CD4-positive, alpha-beta T cell treated with Interleukin-17A for 1 hour (primary cell): ENCODE data around the gene TSHZ2.
"Not testable (repeated sequence)": the region's sequence is repeated elsewhere in the genome, so short reads cannot be mapped to it uniquely, and the experiment has no call there.

Experiments
- DNase-seq: peaks from one replicate; pipeline ENCODE4 v3.0.0-alpha.2; 2020

TSHZ2 gene

DNA sequence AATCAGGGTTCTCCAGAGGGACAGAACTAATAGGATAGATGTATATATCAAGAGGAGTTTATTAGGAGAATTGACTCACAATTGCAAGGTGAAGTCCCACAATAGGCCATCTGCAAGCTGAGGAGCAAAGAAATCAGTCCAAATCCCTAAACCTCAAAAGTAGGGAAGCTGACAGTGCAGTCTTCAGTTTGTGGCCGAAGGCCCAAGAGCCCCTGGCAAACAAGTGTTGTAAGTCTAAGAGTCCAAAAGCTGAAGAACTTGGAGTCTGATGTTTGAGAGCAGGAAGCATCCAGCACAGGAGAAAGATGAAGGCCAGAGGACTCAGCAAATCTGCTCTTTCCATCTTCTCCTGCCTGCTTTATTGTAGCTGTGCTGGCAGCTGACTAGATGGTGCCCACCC is 117.7 kb downstream of the TSHZ2 start:
- not testable (repeated sequence) for DNase-seq

DNA sequence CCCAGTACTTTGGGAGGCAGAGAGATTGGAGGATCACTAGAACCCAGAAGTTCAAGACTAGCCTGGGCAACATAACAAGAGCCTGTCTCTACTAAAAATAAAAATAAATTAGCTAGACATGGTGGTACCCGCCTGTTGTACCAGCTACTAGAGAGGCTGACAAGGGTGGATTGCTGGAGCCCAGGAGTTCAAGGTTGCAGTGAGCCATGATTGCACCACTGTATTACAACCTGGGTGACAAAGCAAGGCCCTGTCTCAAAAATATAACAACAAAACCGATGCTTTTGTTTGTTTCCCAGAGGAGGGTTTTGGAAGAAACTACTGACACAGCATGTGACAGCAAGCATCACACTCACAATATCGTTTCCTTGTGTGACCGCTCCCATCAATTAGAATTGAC is 119.6 kb downstream of the TSHZ2 start:
- no peak for DNase-seq

DNA sequence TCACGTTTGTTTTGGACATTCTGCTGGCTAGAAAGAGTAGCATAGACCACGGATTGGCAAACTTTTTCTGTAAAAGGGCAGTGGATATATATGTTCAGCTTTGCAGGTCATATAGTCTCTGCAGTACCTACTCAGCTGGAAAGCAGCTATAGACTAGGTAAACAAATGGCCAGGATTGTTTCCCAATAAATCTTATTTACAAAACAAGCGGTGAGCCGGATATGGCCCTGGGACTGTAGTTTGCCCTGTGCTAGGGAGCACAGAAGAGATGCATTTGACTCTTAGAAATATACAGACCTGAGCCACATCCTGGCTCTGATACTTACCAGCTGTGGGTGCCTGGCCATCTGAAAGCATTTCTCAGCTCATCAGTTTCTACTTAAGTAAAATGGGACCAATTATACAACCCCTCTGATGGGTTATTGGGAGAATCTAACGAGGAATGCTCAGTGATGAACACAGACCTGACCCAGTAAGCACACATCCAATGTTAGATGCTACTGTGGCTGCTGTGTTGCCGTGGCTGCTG is 120.7 kb downstream of the TSHZ2 start:
- DNase-seq: no peak

DNA sequence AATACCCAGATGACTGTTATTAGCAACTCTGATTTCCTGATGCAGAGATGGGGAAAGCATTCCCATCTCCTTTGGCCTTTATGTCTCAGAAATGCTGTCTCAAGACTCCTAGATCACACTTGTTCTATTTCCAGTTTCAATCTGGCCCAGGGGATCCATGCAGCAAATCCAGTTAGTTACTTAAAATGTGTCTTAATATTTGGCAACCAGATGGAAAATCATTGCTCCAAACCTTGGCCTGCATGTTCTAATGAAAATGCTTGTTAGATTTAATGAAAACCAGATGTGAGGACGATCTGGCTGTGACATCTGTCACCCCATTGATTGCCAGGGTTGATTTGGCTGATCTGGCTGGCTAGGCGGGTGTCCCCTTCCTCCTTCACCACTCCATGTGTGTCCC is 125.2 kb downstream of the TSHZ2 start:
- no peak for DNase-seq

DNA sequence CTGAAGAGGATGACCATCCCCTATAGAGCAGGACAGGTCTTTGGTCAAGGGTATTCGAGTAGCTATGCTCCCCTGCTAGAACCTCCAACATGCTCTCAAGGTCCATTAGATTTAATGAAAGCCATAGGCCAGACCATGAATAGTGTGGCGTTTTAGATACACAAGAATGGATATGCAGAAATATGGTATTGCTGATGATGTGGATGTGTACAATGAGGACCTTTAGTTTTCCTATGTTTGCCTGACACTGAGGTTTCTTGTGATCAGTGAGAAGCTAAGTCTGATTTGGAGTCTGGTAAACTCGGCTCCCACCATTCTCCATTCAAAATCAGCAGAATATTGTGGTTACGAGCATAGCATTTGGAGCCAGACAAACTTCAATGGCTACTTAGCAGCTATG is 125.6 kb downstream of the TSHZ2 start:
- no peak for DNase-seq

DNA sequence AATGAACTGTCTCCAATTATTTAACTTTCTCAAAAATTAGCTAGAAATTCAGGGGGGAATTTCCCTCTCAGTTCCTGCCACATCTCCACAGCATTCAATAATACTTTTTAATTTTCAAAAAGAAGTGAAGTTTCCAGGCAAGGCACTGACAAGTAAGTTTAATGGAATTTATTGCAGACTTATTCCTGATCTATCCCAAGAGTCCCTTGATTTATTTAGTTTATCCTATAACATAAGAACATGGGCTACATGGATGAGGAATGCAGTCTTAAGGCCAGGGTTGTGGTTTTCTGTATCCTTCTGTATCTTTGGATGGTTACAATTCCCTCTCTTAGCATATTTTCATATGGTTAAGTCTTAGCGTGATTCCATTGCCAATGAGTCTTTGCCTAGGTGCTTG is 126.5 kb downstream of the TSHZ2 start:
- no peak for DNase-seq

DNA sequence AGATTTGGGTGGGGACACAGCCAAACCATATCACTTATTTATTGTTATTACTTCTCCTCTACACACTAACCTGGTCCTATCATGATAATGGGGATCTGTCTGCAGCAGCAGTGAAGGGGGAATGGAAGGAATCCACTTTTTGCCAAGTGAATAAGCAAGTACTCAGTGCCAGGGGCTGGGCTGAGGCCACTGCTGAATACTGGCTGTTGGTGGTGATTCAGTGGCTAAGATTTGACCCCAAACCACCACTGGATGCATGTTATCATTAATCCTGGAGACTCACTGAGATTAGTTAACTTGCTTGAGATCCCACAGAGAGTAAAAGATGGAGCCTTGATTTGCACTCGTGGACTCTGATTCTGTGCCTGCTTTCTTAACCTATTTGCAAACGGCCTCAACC is 127.7 kb downstream of the TSHZ2 start:
- DNase-seq: no peak

DNA sequence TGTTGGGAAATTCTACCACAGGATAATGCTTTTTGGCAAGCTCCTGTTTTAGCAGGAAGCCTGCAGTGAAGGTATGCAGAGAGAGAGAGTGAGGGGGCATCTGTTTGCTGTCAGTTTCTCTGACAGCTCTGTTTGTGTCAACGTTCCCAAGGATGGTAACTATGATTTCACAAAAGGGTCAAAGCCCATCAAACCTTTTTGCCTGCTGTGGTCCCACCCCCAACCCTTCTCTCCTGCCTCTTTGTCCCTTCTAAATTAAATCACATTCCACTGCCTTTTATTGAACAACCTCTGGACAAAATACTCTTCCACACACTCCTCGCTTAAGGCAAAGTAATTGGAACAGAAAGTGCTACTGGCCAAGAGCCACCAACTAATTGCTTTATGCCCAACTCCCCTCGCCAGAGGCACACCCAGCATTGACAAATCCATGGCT is 128.3 kb downstream of the TSHZ2 start:
- no peak for DNase-seq

DNA sequence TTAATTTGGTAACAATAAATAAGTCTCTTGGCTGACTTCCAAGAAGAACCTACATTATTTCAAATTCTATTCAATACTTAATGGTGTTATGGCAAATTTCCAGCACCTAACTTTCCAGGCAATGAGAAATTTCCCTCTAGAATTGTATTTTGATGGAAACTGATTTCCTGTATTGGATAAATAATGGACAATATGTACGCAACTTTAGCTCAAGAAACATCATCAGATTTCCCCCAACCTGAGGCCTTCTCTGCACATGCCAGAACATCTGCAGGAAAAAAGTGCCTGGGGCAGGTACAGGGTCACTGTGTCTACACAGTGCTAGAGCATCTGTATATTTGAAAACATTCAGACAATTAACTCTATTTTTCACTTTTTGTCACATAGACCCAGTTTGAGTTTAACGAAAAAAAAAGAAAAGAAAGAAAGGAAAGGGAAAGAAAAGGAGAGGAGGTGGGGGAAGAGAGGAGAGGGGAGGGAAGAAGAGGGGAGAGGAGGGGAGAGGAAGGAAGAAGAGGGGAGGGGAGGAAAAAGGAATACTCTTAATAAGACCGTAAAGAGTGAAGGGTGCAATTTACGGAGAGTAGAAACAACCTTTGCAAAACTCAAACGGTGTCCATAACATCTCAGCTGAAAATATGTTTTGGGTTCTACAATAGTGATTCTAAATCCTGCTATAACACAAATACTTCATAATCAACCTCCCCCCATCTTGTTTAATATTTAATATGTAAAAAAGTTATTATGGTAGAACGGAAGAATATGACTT is 130.0 kb downstream of the TSHZ2 start:
- DNase-seq: no peak

DNA sequence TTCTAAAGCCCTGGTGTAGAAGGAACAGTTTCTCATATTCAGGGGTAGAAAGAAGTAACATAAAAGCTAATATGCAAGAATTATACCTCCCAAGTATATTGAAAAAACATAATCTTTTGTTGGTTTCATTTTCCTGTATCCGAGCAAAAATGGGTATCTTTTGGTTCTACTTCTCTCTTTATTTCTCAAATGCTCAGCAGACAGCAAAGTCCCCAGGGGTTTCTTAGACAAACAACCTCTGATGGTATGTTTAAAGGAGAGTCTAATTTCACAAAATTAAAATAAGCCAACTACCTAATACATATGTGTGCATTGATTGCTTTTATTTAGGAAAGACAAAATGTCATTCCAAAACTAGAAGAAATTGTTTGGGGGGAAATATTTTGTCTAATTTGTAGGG is 131.0 kb downstream of the TSHZ2 start:
- DNase-seq: no peak

DNA sequence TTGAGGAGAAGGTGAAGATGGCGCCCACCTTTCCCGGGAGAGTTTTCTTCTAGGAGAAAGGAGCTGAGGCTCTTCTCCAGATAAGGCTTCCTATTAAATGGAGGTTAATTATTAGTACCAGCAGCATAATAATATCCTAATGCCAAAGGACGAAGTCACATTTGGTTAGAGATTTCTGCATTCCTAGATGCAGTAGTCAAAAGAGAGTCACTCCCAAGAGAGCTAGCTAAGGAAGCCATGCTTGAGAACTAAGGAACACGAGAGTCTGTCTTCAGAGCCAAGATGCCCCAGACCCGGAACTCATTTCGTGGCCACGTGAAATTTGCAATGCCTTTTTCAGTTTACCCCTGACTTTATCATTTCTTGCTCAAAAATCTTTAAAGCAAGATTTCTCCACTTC is 132.7 kb downstream of the TSHZ2 start:
- no peak for DNase-seq

DNA sequence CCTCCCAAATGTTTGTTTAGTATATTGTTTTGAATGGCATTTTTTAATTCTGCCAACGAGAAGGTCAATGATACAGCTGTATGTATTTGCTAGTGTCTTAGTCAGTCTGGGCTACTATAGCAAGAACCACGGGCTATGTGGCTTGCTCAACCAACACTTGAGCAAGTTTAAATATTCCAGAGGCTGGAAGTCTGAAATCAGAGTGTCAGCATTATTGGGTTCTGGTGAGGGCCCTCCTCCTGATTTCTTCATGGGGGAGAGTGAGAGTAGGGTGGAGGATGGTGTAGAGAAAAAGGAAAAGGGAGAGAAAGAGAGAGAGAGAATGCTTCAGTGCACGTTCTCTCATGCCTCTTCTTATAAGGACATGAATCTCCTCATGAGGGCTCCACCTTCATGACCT is 144.6 kb downstream of the TSHZ2 start:
- no peak for DNase-seq

DNA sequence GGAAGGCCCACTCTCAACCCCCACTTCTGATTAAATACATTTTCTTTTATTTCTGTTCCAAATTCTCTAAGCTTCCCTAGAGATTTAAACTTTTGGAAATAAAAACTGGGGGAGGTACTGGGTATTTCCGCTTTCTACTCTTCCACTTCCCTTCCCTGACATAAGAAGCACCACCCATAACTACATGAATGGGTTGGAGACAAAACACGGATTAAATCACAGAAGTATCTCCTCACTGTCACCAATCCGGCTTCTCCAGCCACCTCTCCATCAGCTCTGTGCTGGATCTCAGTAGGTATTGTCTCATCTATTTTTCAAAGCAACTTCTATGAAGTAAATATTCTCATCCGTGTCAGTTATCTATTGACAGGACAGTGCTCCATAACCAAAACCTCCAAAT is 150.7 kb downstream of the TSHZ2 start:
- no peak for DNase-seq

DNA sequence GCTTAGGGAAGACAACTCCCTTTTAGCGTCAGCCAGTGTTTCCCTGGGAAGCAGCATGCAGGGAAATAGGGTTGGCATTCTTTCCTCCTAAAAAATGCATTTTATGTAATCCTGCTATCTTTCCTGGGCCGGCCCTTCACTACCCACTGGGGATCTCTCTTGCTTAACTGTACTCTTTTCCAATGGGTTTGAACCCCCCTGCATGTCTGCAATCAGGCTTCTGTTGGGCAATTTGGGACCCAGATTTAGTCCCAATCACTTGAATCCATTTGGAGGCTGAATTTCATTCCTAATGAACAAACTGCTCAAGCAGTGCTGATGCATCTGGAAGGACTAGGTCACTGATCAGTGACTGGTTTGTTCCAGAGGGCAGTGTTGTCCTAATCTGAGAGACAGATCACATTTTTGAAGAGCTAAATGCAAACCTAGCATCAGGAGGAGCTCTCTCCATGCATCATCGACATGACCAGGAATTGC is 152.0 kb downstream of the TSHZ2 start:
- DNase-seq: no peak

DNA sequence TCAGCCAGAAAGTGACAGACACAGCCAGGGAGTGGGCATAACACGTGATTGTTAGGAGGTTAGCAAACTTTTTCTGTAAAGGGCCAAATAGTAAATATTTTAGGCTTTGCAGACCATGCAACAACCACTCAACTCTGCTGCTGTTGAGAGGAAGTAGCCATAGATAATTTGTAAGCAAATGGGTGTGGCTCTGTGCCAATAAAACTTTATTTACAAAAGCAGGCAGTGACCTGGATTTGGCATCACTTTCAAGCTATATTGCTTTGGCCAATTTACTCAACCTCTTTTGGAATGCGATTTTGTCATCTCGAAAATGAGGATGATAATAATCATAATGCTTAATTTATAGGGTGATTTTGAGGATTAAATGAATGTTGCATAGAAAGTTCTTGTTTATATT is 152.6 kb downstream of the TSHZ2 start:
- no peak for DNase-seq

DNA sequence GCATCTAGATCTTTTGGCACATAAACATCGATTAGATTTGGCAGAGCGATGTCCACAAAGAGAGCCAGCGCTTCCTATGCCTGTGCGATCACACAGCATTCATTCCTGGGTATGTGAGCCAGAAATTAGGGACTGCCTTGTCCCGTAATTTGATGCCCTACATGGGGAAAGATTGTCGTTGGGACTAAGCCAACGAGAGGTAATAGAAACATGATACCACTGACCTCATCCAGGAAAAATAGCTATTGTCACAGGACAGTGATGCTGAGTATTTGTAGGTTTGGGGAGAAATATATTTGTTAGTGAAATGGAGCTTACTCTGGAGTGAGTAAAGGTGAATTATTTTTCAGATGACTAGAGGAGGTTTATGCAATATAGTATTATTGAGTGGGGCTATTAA is 154.0 kb downstream of the TSHZ2 start:
- DNase-seq: no peak

DNA sequence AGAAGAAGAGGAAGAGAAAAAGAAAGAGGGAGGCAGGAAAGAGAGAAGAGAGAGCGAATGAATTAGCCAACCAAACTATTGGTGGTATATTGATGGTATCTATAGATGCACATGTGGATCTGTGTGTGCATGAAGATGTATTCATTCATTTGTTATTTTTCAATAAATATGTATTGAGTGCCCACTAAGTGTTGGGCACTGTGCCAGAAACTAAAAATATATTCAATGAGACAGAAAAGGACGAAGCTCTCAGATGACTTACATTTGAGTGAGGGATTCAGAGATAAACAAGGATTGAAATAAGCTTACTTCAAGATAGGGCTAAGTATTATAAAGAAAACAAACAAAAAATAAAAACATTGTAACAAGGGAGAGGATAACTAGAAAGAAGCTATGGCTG is 154.9 kb downstream of the TSHZ2 start:
- no peak for DNase-seq

DNA sequence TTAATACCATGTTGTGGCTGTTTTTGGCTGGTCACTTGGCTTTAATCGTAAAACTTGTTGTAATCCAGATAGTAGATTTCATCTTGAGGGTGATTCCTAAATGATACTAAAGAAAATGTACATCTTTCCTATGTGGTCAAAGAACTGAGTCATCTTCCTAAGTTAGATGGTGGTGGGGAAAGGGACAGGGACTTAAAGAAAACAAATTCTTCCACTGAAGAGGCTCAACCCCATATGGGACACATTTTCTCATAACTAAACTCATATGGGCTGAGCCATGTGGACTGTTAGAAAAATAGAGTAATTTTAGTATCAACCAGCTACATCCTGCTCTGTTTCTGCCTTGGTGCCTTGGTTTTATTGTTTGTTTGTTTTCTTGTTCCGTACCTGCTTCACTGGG is 155.8 kb downstream of the TSHZ2 start:
- no peak for DNase-seq

DNA sequence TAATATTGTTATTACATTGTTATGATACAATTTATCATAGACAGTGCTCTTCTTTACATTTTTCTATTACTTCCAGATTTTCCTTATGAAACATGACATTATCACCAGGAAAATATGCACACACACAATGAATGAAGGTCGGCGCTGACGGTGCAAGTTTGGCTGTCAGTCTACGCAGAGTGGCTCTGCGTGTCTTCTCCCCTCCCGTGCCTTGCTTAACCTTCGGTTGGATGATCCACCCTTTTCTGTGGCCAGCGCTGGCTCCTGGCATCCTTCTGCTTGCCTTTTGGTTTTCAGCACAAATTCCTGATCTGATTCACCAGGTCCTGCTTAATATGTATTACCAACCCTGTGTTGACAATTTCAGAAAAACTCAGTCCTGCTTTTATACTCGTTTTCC is 157.4 kb downstream of the TSHZ2 start:
- no peak for DNase-seq

DNA sequence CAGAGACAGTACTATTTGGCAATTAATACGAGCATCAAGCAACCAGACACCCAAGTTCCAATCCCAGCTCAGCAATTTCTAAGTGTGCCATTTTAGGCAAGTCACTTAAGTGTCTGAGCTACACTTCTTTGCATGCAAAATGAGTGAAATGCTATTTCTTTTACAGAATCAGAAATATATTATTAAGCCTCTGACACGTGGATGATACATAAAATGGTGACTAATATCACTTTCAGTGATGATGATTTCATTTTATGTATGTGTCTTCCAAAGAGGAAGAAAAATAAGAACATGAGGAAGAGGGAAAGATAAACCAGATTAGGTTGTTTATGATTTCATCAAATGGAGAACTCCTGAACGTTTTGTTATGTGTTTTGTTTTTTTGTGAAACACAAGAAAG is 158.6 kb downstream of the TSHZ2 start:
- no peak for DNase-seq

DNA sequence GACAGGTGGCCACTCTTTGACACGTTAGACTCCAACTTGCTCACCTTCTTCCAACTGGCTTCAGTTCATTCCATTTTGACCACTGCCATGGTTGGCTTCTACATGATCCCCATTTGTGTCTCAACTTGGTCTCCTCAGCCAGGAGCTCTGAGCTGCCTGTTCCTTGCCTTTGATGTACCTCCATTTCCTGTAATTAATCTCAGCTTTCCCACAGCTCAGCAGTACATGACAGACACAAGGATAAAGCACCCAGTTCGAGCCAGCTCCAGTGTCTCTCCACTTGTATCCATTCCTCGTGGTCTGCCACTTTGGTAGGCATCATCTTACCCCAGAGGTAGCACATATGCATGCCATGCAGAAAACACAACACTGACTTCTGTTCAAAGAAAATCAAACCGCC is 161.0 kb downstream of the TSHZ2 start:
- DNase-seq: no peak

DNA sequence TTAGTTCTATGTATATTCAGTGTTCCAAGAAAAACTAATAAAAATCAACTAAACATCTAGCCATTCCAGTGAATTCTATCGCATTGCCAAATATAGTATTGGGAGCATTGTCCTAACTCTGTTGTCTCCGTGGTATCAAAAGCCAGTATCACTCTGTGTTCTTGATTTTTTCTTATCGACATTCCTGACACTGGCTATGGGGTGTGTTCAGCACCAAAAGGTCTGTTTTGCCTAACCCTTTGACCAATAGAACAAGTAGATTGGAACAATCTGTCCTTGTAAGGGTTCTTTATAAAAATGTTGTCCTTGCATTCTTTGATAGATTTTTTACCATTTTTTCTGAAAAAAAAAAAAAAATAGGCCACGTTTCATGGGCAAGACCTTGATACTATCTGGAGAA is 161.5 kb downstream of the TSHZ2 start:
- DNase-seq: no peak

DNA sequence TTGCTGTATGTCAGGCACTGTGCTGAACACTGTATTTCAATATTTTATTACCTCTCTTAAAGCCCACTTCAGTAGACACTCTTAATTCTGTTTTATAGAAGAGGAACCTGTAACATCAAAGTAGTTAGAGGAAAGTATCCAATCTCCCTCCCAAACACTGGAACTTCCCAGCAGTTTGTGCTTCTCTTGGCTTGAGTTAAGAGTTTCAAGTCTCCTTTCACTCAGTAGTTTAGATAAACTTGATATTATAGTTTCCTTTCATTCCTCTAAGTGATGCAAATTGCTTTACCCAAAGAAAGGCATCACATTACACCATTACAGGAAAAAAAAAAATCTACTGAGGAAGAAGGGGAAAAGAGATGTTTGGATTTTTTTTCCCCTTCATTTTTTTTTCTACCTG is 164.3 kb downstream of the TSHZ2 start:
- DNase-seq: no peak

DNA sequence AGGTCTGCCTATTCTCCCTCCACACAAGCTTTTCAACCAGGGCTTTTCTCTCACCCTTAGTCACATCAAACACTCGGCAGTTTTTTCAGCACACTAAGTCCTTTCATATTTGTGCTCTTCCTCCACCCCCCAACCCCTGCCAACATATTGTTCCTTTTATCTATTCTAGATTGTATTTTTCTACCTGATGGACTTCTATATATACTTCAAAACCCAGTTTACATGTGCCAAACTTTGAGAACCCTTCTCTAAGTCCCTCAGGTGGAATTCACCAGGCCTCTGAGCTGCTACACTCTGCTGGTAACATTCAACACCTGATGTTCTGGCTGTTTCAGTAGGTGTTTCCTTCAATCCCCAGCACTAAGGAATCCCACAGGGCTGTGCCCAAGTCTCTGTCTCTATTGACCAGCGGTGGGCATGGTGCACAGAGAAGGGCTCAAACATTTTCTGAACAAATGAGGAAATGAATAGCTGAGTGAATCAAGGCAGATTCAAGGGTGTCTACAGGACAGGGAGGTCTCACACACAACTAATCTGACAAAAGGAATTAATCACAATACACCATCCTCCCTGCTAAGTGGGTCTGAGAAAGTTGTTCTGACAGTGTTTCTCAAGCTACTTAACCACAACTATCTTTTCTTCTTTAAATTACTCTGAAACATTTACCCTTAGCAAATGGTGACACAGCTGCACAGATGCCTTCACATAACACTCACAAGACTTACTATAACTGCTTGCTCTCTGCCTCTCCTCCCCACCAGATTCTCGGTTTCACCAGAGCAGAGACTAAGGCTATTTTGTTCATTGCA is 166.5 kb downstream of the TSHZ2 start:
- DNase-seq: no peak
